Breast epithelium (tissue), 4 donors: ENCODE results near the gene SLC9A8. TPM values are rescaled to one million over a fixed set of nuclear protein-coding genes. Genes with fewer than 3 reads are reported as not detected.
A peak's percentile ranks its signal among the peaks of the same experiment; 100 is the strongest.
"Not testable (repeated sequence)": the region's sequence is repeated elsewhere in the genome, so short reads cannot be mapped to it uniquely, and the experiment has no call there.

Experiments used
- DNase-seq, 2 donors: peaks; one replicate each; pipeline ENCODE4 v3.0.0-alpha.2; 2019; ENCODE audit warnings: low spot score in 2 of 2
- H3K27ac ChIP-seq, 2 donors: fragments of 200-600 bp; sonication (generic) in 1 of 2; one replicate each; pipeline ENCODE4 v1.5.1; 2016 to 2019; ENCODE audit warnings: mild to moderate bottlenecking in 1 of 2
- H3K27me3 ChIP-seq, 2 donors: fragments of 200-600 bp; sonication (generic) in 1 of 2; one replicate each; pipeline versions ENCODE4 v1.5.1 to v1.6.0; 2017 to 2019; ENCODE audit warnings: control low read depth in 1 of 2, mild to moderate bottlenecking in 1 of 2
- H3K36me3 ChIP-seq: fragments of 200-600 bp; one replicate; pipeline ENCODE4 v1.5.1; 2019
- H3K4me1 ChIP-seq, 2 donors: fragments of 200-600 bp; sonication (generic); one replicate each; pipeline ENCODE4 v1.5.1; 2016 to 2019; ENCODE audit warnings: control low read depth in 1 of 2
- H3K4me3 ChIP-seq, 3 donors: fragments of 200-600 bp; sonication (generic); 1 replicate in 2 of 3; 2 replicates in 1 of 3; pipeline ENCODE4 v1.5.1; 2016 to 2019; ENCODE audit warnings: mild to moderate bottlenecking in 3 of 3, moderate library complexity in 2 of 3
- H3K9me3 ChIP-seq, 2 donors: fragments of 200-600 bp; sonication (generic) in 1 of 2; one replicate each; pipeline ENCODE4 v1.5.1; 2016 to 2019; ENCODE audit warnings: control low read depth in 1 of 2
- POLR2A ChIP-seq: fragments of 450-650 bp; IDR thresholded peaks from one replicate; pipeline ENCODE4 v1.6.1; 2016; ENCODE audit warnings: antibody characterized with exemption, mild to moderate bottlenecking, moderate library complexity
- POLR2AphosphoS5 ChIP-seq, 3 donors: sonication (generic); formaldehyde crosslinking; IDR thresholded peaks; one replicate each; pipeline ENCODE4 v1.6.1; 2017; ENCODE audit warnings: antibody characterized with exemption in 3 of 3
- intact Hi-C: fragments of 100-400 bp; cut with DNase I; formaldehyde crosslinking; loops from one replicate; pipeline ENCODE4 v1.15.1; 2023; ENCODE audit warnings: low total_unique reads
- total RNA-seq, 3 donors: library from RNA; depleted of rRNA; stranded (reverse); fragments of >200 nt; gene quantifications; one replicate each; pipeline ENCODE4 v1.1.0, GENCODE V29; 2016
- TF ChIP-seq, protein P1 (sequence below), 3 donors: fragments of 450-650 bp; IDR thresholded peaks; one replicate each; pipeline ENCODE4 v1.5.1; 2016 to 2017; ENCODE audit warnings: antibody characterized with exemption in 3 of 3, mild to moderate bottlenecking in 3 of 3, moderate library complexity in 3 of 3

SLC9A8 gene
- total RNA-seq, 3 donors from 2014 or later = 11.8 to 13.5 (median 13.3) TPM

DNA sequence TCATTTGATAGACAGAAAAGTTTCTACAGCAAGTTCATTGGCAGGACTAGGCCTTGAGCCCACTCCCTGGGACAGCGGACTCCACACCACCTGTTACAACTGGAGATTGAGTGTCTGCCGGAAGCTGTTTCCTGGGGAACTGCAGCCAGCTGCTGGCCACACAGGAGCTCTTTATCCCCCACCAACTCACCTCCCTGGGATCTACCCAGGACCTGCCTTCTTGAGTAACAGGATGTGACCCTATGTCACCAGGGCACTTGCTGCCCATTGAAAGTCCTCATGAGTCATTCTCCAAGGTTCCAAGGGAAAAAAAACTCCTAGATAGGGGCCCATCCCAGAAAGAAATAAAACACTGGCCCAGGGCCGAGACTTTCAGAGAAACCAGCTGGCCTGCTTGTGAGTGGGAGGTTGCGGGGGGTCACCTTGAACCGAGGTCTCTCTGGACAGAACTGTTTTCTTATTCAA is 37.4 kb upstream of the SLC9A8 start:
- intact Hi-C loops = no loop called here
- Histone ChIP-seq H3K36me3 (no peaks in the 10 kb centered on the region), H3K9me3 (no peaks in the 10 kb centered on the region), H3K4me3 (no peak overlapping the region), H3K4me1 (peaks cover 0 to 3% of the 10 kb centered on the region in 2 donors), H3K27me3 (no peaks in the 10 kb centered on the region), H3K27ac (peak overlapping the region; percentile 60 to 72)
- peak in 2 of 3 donors; percentile 32 to 60 for TF ChIP-seq POLR2AphosphoS5 (IDR thresholded peaks at IDR 0.05)
- TF ChIP-seq POLR2A = no peak
- DNase-seq = no peak

DNA sequence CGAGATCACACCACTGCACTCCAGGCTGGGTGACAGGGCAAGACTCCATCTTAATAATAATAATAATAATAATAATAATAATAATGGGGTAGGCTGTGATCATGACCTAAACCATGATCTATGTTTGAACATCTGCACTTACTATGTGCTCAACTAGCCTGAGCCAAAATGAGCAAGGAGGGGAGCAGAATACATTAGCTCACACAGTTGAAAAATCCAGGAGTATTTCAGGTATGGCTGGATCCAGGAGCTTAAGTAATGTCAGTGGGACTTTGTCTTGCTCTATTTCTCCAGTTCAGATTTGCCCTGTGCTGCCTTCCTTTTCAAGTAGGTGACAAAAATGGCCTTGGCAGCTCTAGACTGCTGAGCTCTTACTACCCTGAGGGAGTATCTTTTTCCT is 32.7 kb upstream of the SLC9A8 start:
- H3K36me3 ChIP-seq = no peaks in the 10 kb centered on the region
- no peaks in the 10 kb centered on the region for H3K27me3 ChIP-seq
- no peak overlapping the region for H3K4me3 ChIP-seq
- no peak overlapping the region for H3K27ac ChIP-seq
- DNase-seq = no peak
- H3K4me1 ChIP-seq = peaks cover 0 to 3% of the 10 kb centered on the region in 2 donors
- H3K9me3 ChIP-seq = no peaks in the 10 kb centered on the region
- TF ChIP-seq POLR2A = no peak
- TF ChIP-seq POLR2AphosphoS5 (IDR thresholded peaks at IDR 0.05) = no peak
- TF ChIP-seq, protein P1, sequence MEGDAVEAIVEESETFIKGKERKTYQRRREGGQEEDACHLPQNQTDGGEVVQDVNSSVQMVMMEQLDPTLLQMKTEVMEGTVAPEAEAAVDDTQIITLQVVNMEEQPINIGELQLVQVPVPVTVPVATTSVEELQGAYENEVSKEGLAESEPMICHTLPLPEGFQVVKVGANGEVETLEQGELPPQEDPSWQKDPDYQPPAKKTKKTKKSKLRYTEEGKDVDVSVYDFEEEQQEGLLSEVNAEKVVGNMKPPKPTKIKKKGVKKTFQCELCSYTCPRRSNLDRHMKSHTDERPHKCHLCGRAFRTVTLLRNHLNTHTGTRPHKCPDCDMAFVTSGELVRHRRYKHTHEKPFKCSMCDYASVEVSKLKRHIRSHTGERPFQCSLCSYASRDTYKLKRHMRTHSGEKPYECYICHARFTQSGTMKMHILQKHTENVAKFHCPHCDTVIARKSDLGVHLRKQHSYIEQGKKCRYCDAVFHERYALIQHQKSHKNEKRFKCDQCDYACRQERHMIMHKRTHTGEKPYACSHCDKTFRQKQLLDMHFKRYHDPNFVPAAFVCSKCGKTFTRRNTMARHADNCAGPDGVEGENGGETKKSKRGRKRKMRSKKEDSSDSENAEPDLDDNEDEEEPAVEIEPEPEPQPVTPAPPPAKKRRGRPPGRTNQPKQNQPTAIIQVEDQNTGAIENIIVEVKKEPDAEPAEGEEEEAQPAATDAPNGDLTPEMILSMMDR (IDR thresholded peaks at IDR 0.05) = no peak
- intact Hi-C loops = no loop called here

DNA sequence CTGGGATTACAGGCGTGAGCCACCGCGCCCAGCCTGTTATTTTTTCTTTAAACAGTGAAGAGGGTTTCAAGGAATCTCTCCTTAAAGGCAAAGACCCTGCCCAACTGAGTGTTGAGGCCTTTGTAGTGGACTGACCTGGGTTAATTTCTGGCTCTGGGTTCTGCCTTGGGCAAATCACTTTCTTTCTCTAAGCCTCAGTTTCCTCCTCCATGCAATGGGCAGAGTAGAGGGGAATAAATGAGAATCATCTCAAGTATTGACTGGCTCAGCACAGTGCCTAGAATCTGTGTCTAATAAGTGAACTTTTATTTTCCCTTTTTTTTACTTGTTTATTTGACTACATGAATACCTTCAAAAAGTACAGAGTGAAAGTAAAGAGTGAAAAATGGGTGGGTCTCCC is 31.0 kb upstream of the SLC9A8 start:
- Histone ChIP-seq H3K36me3 (no peaks in the 10 kb centered on the region), H3K4me3 (no peak overlapping the region), H3K27me3 (no peaks in the 10 kb centered on the region), H3K9me3 (no peaks in the 10 kb centered on the region), H3K27ac (no peak overlapping the region), H3K4me1 (no peaks in the 10 kb centered on the region)
- no peak for DNase-seq
- intact Hi-C loops = no loop called here
- TF ChIP-seq, protein P1 (IDR thresholded peaks at IDR 0.05) = no peak

DNA sequence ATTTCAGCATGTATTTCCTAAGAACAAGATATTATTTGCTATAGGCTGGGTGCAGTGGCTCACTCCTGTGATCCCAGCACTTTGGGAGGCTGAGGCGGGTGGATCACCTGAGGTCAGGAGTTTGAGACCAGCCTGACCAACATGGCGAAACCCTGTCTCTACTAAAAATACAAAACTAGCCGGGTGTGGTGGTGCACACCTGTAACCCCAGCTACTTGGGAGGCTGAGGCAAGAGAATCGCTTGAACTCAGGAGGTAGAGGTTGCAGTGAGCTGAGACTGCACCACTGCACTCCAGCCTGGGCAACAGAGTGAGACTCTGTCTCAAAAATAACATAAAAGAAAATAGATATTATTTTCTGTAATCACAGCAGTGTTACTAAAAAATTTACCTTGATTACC is 30.2 kb upstream of the SLC9A8 start:
- intact Hi-C loops = not testable (repeated sequence)

DNA sequence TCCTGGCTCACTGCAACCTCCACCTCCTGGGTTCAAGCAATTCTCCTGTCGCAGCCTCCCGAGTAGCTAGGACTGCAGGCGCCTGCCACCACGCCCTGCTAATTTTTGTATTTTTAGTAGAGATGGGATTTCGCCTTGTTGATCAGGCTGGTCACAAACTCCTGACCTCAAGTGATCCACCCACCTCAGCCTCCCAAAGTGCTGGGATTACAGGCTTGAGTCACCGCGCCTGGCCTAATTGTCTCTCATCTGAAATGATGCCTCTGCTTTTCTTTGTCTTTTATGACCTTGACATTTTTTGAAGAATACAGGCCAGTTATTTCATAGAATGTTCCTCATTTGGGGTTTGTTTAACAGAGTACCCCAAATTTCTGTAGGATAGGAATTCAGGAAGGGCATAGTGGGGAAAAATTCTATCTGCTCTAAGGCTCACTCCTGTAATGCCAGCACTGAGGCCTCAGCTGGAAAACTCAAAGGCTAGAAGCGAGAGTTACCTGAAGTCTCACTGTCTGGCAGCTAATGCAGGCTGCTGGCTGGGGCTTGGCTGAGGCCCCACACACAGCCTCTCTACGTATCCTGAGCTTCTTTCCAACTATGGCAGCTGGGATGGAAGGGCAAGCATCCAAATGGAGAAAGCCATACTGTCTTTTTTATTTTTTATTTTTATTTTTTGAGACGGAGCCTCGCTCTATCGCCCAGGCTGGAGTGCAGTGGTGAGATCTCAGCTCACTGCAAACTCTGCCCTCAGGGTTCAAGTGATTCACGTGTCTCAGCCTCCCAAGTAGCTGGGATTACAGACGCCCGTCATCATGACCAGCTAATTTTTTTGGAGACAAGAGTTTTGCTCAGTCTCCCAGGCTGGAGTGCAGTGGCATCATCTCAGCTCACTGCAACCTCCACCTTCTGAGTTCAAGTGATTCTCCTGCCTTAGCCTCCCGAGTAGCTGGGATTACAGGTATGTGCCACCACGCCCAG is 29.3 kb upstream of the SLC9A8 start:
- H3K27ac ChIP-seq, H3K4me1 ChIP-seq, H3K9me3 ChIP-seq, H3K4me3 ChIP-seq, intact Hi-C loops, DNase-seq, H3K27me3 ChIP-seq, H3K36me3 ChIP-seq: not testable (repeated sequence)

More for the DNA sequence above, 30.2 kb upstream of the SLC9A8 start:
- not testable (repeated sequence) for H3K4me3 ChIP-seq, H3K27ac ChIP-seq, H3K36me3 ChIP-seq, H3K27me3 ChIP-seq, H3K4me1 ChIP-seq, DNase-seq, H3K9me3 ChIP-seq

DNA sequence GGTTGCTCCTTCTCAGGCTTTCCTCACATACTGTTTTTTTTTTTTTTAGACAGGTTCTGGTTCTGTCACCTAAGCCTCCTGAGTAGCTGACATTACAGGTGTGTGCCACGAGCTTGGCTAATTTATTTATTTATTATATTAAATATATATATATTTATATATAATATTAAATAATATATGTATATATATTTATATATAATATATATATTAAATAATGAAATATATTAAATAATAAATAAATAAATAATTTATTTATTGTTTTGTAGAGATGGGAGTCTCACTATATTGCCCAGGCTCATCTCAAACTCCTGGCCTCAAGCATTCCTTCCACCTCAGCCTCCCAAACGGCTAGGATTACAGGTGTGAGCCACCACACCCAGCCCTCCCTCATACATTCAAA is 28.3 kb upstream of the SLC9A8 start:
- DNase-seq = no peak

More for the DNA sequence above, 28.3 kb upstream of the SLC9A8 start:
- intact Hi-C loops = no loop called here
- TF ChIP-seq, protein P1 (IDR thresholded peaks at IDR 0.05) = no peak
- TF ChIP-seq POLR2AphosphoS5 (IDR thresholded peaks at IDR 0.05) (no peak), POLR2A (no peak)
- H3K9me3 ChIP-seq = no peaks in the 10 kb centered on the region
- no peak overlapping the region for H3K27ac ChIP-seq
- H3K27me3 ChIP-seq = no peaks in the 10 kb centered on the region
- no peak overlapping the region for H3K4me3 ChIP-seq
- no peaks in the 10 kb centered on the region for H3K4me1 ChIP-seq
- no peaks in the 10 kb centered on the region for H3K36me3 ChIP-seq
